ENCODE results near the gene DCUN1D4.

Gene DCUN1D4

GRCh38 chr4:51842554-51843308, at the start of gene DCUN1D4:
Gene DCUN1D4 (plus strand): TSS chr4:51843153. CDS start chr4:51843243, 90 bp downstream.
- peak; percentile 99 for DNase-seq

GRCh38 chr4:51820443-51821234, 22.3 kb upstream of the DCUN1D4 start:
- DNase-seq = no peak

GRCh38 chr4:51825341-51825740, 17.6 kb upstream of the DCUN1D4 start:
- DNase-seq = no peak

- DNase-seq = no peak
Measured at GRCh38 chr4:51830156-51830720, 12.7 kb upstream of the DCUN1D4 start.

- peak; percentile 78 for DNase-seq
Measured at GRCh38 chr4:51831133-51831532, 11.8 kb upstream of the DCUN1D4 start.

- DNase-seq = no peak
Measured at GRCh38 chr4:51833236-51833635, 9.7 kb upstream of the DCUN1D4 start.

GRCh38 chr4:51835079-51835478, 7.9 kb upstream of the DCUN1D4 start:
- DNase-seq = no peak

- no peak for DNase-seq
Measured at GRCh38 chr4:51835855-51836254, 7.1 kb upstream of the DCUN1D4 start.

- no peak for DNase-seq
Measured at GRCh38 chr4:51836549-51836948, 6.4 kb upstream of the DCUN1D4 start.

- DNase-seq = no peak
Measured at GRCh38 chr4:51840781-51841180, 2.2 kb upstream of the DCUN1D4 start.

- DNase-seq = peak; percentile 17
Measured at GRCh38 chr4:51842167-51842553, 793 bp upstream of the DCUN1D4 start.

- DNase-seq = peak; percentile 75
Measured at GRCh38 chr4:51843309-51844152, 578 bp downstream of the DCUN1D4 start.

- DNase-seq = peak; percentile 85
Measured at GRCh38 chr4:51844153-51845054, 1.5 kb downstream of the DCUN1D4 start.

- no peak for DNase-seq
Measured at GRCh38 chr4:51845055-51845426, 2.1 kb downstream of the DCUN1D4 start.

GRCh38 chr4:51845711-51846110, 2.8 kb downstream of the DCUN1D4 start:
- DNase-seq = no peak

GRCh38 chr4:51849430-51849829, 6.5 kb downstream of the DCUN1D4 start:
- DNase-seq = no peak

- no peak for DNase-seq
Measured at GRCh38 chr4:51850294-51850693, 7.3 kb downstream of the DCUN1D4 start.

GRCh38 chr4:51851090-51851936, 8.4 kb downstream of the DCUN1D4 start:
- DNase-seq = no peak

- DNase-seq = no peak
Measured at GRCh38 chr4:51851937-51852290, 9.0 kb downstream of the DCUN1D4 start.

GRCh38 chr4:51853027-51853682, 10.2 kb downstream of the DCUN1D4 start:
- DNase-seq = no peak
